ENCODE results near the gene TENM4.

The TENM4 gene

GRCh38 chr11:79199729-79200354 is 241.0 kb downstream of the TENM4 start:
- DNase-seq (ENCODE audit: low read depth, low spot score): no peak
- TF ChIP-seq, protein P1, sequence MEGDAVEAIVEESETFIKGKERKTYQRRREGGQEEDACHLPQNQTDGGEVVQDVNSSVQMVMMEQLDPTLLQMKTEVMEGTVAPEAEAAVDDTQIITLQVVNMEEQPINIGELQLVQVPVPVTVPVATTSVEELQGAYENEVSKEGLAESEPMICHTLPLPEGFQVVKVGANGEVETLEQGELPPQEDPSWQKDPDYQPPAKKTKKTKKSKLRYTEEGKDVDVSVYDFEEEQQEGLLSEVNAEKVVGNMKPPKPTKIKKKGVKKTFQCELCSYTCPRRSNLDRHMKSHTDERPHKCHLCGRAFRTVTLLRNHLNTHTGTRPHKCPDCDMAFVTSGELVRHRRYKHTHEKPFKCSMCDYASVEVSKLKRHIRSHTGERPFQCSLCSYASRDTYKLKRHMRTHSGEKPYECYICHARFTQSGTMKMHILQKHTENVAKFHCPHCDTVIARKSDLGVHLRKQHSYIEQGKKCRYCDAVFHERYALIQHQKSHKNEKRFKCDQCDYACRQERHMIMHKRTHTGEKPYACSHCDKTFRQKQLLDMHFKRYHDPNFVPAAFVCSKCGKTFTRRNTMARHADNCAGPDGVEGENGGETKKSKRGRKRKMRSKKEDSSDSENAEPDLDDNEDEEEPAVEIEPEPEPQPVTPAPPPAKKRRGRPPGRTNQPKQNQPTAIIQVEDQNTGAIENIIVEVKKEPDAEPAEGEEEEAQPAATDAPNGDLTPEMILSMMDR (IDR thresholded peaks at IDR 0.05; ENCODE audit: insufficient read depth, low read length, missing control alignments): no peak
- ChIA-PET CTCF (no interaction called here), POLR2A (no interaction called here)
- H3K4me3 ChIP-seq (ENCODE audit: low read depth, low read length): no peak overlapping the region

GRCh38 chr11:79198898-79199250 is 242.0 kb downstream of the TENM4 start:
- DNase-seq (ENCODE audit: low read depth, low spot score): no peak
- POLR2A ChIA-PET: no interaction called here
- TF ChIP-seq, protein P1 (IDR thresholded peaks at IDR 0.05; ENCODE audit: insufficient read depth, low read length, missing control alignments): no peak
- no peak overlapping the region for H3K4me3 ChIP-seq (ENCODE audit: low read depth, low read length)
- CTCF ChIA-PET: no interaction called here

DNA sequence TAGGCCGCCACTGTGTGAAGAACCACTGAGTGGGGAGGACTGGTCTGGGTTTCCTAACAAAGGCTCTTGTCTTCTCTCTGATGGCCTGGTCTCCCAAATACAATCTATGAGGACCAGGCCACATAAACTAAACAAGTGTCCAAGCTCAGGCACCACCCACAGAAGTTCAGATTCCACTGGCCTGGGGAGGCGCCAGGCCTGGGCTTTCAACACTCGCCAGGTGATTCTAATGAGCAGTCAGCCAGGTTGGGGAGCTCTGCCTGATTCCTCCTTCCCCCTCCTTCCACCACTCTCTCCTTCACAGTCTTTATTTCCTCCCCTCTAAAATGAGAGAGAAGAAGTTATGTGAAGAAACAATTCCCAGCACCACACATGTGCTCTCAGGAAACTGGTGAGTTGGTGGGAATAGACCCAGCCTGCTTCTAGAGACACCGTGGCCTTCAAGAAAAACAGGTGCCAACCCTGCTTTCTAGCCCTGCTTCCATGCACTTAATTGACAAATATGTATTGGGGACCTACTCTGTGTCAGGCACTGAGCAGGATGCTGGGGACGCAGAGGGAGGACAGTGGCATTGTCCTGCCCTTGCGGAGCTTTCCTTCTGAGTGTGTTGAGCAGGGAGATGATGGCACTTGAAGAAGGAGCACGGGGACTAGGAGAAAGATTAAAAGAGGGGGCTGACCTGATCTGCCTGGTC is 242.5 kb downstream of the TENM4 start:
- TF ChIP-seq, protein P1 (IDR thresholded peaks at IDR 0.05; ENCODE audit: insufficient read depth, low read length, missing control alignments): no peak
- CTCF ChIA-PET: no interaction called here
- no peak overlapping the region for H3K4me3 ChIP-seq (ENCODE audit: low read depth, low read length)
- DNase-seq (ENCODE audit: low read depth, low spot score): no peak
- POLR2A ChIA-PET: no interaction called here

DNA sequence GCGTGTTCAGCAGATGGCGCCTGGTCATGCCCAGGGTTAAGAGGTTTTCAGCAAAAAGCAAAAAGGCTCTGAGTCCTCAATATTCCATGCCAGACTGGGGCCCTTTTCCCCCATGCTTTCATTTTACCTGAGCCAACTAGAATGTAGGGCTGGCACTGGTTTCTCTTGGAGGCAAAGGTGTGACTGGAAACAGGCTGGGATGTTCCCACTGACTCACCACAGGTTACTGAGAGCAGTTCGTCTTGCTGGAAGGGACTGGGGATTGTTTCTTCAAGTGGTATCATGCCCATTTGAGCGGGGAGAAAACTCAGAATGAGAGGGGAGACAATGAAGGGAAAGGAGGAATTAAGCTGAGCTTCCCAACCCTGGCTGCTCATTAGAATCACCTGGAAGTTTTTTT is 243.9 kb downstream of the TENM4 start:
- CTCF ChIA-PET: no interaction called here

DNA sequence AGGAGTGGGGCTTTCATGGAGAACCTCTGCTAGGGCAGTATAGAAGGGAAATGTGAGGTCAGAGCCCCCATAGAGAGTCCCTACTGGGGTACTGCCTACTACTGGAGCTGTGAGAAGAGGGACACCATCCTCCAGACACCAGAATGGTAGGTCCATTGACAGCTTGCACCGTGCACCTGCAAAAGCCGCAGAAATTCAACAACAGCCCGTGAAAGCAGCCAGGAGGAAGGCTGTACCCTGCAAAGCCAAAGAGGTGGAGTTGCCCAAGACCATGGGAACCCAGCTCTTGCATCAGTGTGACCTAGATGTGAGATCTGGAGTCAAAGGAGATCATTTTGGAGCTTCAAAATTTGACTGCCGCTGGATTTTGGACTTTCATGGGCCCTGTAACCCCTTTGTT is 245.6 kb downstream of the TENM4 start:
- POLR2A ChIA-PET: no interaction called here
- CTCF ChIA-PET: no interaction called here
- DNase-seq (ENCODE audit: low read depth, low spot score): no peak

More for the DNA sequence above, 243.9 kb downstream of the TENM4 start:
- TF ChIP-seq, protein P1 (IDR thresholded peaks at IDR 0.05; ENCODE audit: insufficient read depth, low read length, missing control alignments): no peak
- H3K4me3 ChIP-seq (ENCODE audit: low read depth, low read length): no peak overlapping the region
- POLR2A ChIA-PET: no interaction called here
- no peak for DNase-seq (ENCODE audit: low read depth, low spot score)

DNA sequence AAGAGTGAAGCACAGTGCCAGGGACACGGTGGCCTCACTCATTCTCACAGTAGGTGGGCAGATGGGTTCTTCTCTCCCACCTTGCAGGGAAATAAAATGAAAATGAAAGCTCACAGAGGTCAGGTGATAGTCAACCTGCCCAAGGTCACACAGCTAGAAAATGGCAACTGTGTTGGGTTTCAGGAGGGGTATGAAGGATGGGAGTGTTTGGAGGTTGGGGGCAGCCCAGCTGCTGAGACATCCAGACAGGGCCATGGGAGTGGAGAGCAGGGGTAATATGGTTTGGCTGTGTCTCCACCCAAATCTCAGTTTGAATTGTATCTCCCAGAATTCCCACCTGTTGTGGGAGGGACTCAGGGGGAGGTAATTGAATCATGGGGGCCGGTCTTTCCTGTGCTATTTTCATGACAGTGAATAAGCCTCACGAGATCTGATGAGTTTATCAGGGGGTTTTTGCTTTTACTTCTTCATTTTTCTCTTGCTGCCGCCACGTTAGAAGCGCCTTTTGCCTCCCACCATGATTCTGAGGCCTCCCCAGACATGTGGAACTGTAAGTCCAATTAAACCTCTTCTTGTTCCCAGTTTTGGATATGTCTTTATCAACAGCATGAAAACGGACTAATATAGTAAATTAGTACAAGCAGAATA is 247.0 kb downstream of the TENM4 start:
- CTCF ChIA-PET: no interaction called here
- POLR2A ChIA-PET: no interaction called here
- no peak for DNase-seq (ENCODE audit: low read depth, low spot score)
- TF ChIP-seq, protein P1 (IDR thresholded peaks at IDR 0.05; ENCODE audit: insufficient read depth, low read length, missing control alignments): no peak
- H3K4me3 ChIP-seq (ENCODE audit: low read depth, low read length): no peak overlapping the region

More for the DNA sequence above, 245.6 kb downstream of the TENM4 start:
- TF ChIP-seq, protein P1 (IDR thresholded peaks at IDR 0.05; ENCODE audit: insufficient read depth, low read length, missing control alignments): no peak
- no peak overlapping the region for H3K4me3 ChIP-seq (ENCODE audit: low read depth, low read length)
